Endodermal cell (in vitro differentiated cells): Measurements from ENCODE around the gene IL31RA. TPM values are rescaled to one million over a fixed set of nuclear protein-coding genes. Genes with fewer than 3 reads are reported as not detected.

ENCODE experiments used
- DNase-seq: peaks from one replicate; pipeline ENCODE4 v3.0.0-alpha.2; 2017
- H3K27ac ChIP-seq: 2 replicates; pipeline ENCODE4 v1.5.1; 2013; ENCODE audit warnings: mild to moderate bottlenecking, low read depth, low read length, moderate library complexity
- H3K27me3 ChIP-seq: 2 replicates; pipeline ENCODE4 v1.6.1; 2013; ENCODE audit warnings: mild to moderate bottlenecking, low read length, moderate library complexity; ENCODE audit not compliant: insufficient read depth, control insufficient read depth, poor library complexity, severe bottlenecking
- H3K36me3 ChIP-seq: 2 replicates; pipeline ENCODE4 v1.7.0; 2013; ENCODE audit warnings: mild to moderate bottlenecking, low read length, moderate library complexity; ENCODE audit not compliant: control insufficient read depth, insufficient read depth
- H3K4me1 ChIP-seq: one replicate; pipeline ENCODE4 v1.7.0; 2013; ENCODE audit warnings: low read length; ENCODE audit not compliant: control insufficient read depth, insufficient read depth
- H3K4me3 ChIP-seq: 2 replicates; pipeline ENCODE4 v1.5.1; 2013; ENCODE audit warnings: mild to moderate bottlenecking, low read length, moderate library complexity
- H3K9ac ChIP-seq: 2 replicates; pipeline ENCODE4 v1.6.1; 2013; ENCODE audit warnings: mild to moderate bottlenecking, low read length, moderate library complexity; ENCODE audit not compliant: poor library complexity, severe bottlenecking; ENCODE audit errors: extremely low read depth
- H3K9me3 ChIP-seq: 2 replicates; pipeline ENCODE4 v1.6.1; 2013; ENCODE audit warnings: mild to moderate bottlenecking, low read length, moderate library complexity; ENCODE audit not compliant: control insufficient read depth
- H3K27ac Mint-ChIP-seq: 2 replicates; pipeline ENCODE4 v1.8.0; 2020; ENCODE audit warnings: mixed read lengths
- H3K27me3 Mint-ChIP-seq: 2 replicates; pipeline ENCODE4 v1.8.0; 2021; ENCODE audit warnings: mild to moderate bottlenecking, mixed read lengths; ENCODE audit not compliant: insufficient read depth
- H3K36me3 Mint-ChIP-seq: 2 replicates; pipeline ENCODE4 v1.8.0; 2020; ENCODE audit warnings: low read depth, mixed read lengths
- H3K4me1 Mint-ChIP-seq: 2 replicates; pipeline ENCODE4 v1.8.0; 2020; ENCODE audit warnings: mixed read lengths
- H3K4me3 Mint-ChIP-seq: 2 replicates; pipeline ENCODE4 v1.8.0; 2020; ENCODE audit warnings: mild to moderate bottlenecking, moderate library complexity, mixed read lengths
- H3K9me3 Mint-ChIP-seq: 2 replicates; pipeline ENCODE4 v1.8.0; 2020; ENCODE audit warnings: mild to moderate bottlenecking, mixed read lengths
- WGBS, 2 experiments: methylation state at CpG; one replicate each; pipeline versions ENCODE4 v1.1.5 to v1.1.7; 2013; ENCODE audit warnings: missing lambda C conversion rate in 2 of 2, mixed read lengths in 1 of 2; ENCODE audit not compliant: insufficient coverage in 1 of 2, insufficient read length in 1 of 2; 5-methylcytosine and 5-hydroxymethylcytosine counted together
- total RNA-seq, 2 donors: library from RNA; stranded (reverse); fragmentation: NEBNext Ultra II Directional in 1 of 2; extraction: Animal tissue kit (Norgen Biotek cat#: 25700) in 1 of 2; gene quantifications; 2 replicates in 1 of 2; 3 replicates in 1 of 2; pipeline ENCODE4 v1.2.1, GENCODE V29; 2021
- TF ChIP-seq, protein P1 (sequence below): fragments of 200-600 bp; sonication (generic); conservative IDR thresholded peaks from 2 replicates; pipeline ENCODE4 v1.5.0; 2021; ENCODE audit warnings: antibody characterized with exemption, mild to moderate bottlenecking

IL31RA gene
- total RNA-seq, 2 donors from 2014 or later, result not detected

DNA sequence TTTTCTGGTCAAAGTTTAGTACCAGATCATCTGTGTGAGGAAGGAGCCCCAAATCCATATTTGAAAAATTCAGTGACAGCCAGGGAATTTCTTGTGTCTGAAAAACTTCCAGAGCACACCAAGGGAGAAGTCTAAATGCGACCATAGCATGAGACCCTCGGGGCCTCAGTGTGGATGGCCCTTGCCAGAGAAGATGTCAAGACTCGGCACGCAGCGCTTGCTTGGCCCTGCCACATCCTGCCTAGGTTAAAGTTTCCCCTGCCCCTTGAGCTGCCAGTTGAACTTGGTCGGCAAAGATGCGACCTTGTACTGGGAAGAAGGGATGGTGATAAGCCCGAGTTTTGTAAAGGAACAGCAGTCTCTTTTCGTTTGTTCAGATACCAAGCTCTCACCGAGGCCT, 65.8 kb downstream of the IL31RA start:
- H3K27me3 Mint-ChIP-seq, result no peaks in the 10 kb centered on the region
- TF ChIP-seq, protein P1, sequence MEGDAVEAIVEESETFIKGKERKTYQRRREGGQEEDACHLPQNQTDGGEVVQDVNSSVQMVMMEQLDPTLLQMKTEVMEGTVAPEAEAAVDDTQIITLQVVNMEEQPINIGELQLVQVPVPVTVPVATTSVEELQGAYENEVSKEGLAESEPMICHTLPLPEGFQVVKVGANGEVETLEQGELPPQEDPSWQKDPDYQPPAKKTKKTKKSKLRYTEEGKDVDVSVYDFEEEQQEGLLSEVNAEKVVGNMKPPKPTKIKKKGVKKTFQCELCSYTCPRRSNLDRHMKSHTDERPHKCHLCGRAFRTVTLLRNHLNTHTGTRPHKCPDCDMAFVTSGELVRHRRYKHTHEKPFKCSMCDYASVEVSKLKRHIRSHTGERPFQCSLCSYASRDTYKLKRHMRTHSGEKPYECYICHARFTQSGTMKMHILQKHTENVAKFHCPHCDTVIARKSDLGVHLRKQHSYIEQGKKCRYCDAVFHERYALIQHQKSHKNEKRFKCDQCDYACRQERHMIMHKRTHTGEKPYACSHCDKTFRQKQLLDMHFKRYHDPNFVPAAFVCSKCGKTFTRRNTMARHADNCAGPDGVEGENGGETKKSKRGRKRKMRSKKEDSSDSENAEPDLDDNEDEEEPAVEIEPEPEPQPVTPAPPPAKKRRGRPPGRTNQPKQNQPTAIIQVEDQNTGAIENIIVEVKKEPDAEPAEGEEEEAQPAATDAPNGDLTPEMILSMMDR, result no peak
- H3K4me3 ChIP-seq, result no peak overlapping the region
- no peaks in the 10 kb centered on the region for H3K36me3 ChIP-seq
- H3K9ac ChIP-seq, result no peak overlapping the region
- H3K27ac Mint-ChIP-seq, result no peak overlapping the region
- no peaks in the 10 kb centered on the region for H3K27me3 ChIP-seq
- no peaks in the 10 kb centered on the region for H3K9me3 Mint-ChIP-seq
- H3K36me3 Mint-ChIP-seq, result no peaks in the 10 kb centered on the region
- H3K4me3 Mint-ChIP-seq, result no peak overlapping the region
- H3K4me1 Mint-ChIP-seq, result peaks cover 10% of the 10 kb centered on the region
- H3K27ac ChIP-seq, result no peak overlapping the region
- H3K4me1 ChIP-seq, result peaks cover 5% of the 10 kb centered on the region
- no peak for DNase-seq
- 85 to 95% methylated on average over 8 to 10 of the region's 10 CpGs for WGBS, 2 experiments
- no peaks in the 10 kb centered on the region for H3K9me3 ChIP-seq

DNA sequence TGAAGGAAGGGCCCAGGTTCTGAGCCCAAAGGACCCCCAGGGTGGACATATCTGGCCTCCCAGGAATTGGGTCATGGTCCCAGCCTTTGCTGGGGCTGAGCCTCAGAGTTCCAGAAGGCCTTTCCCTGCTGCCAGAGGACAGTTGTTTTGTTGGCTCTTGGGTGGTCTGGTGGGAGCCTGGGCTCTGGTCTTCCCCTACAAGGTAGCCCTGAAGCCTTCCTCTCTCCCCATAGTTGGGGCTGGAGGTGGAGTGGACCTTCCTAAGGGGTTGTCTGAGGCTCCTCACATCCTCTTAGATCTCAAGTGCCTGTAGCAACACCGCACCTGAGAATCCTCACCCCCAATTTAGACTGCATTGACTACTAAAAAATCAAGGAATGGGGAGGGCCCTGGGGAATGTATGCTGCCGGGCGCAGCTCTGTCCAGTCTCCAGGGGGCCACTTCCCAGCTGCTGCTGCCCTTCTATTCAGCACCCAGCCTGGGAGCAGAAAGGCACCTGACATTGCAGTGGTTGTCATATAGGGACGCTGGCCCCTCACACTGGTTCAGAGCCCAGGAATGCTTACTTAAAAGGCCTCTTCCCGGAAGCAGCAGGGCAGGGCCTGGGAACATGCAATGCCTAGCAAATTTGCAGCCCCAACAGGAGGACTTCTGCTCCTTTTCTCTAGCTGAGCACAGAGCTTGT, 66.4 kb downstream of the IL31RA start:
- H3K27ac ChIP-seq, result no peak overlapping the region
- no peak for DNase-seq
- peaks cover 5% of the 10 kb centered on the region for H3K4me1 ChIP-seq
- Mint-ChIP-seq H3K27me3 (no peaks in the 10 kb centered on the region), H3K9me3 (no peaks in the 10 kb centered on the region), H3K4me1 (peaks cover 10% of the 10 kb centered on the region), H3K36me3 (no peaks in the 10 kb centered on the region), H3K4me3 (no peak overlapping the region), H3K27ac (no peak overlapping the region)
- no peaks in the 10 kb centered on the region for H3K36me3 ChIP-seq
- H3K9me3 ChIP-seq, result no peaks in the 10 kb centered on the region
- 86 to 94% methylated on average over 3 to 5 of the region's 5 CpGs for WGBS, 2 experiments
- no peaks in the 10 kb centered on the region for H3K27me3 ChIP-seq
- no peak overlapping the region for H3K9ac ChIP-seq
- H3K4me3 ChIP-seq, result no peak overlapping the region
- TF ChIP-seq, protein P1, result no peak

DNA sequence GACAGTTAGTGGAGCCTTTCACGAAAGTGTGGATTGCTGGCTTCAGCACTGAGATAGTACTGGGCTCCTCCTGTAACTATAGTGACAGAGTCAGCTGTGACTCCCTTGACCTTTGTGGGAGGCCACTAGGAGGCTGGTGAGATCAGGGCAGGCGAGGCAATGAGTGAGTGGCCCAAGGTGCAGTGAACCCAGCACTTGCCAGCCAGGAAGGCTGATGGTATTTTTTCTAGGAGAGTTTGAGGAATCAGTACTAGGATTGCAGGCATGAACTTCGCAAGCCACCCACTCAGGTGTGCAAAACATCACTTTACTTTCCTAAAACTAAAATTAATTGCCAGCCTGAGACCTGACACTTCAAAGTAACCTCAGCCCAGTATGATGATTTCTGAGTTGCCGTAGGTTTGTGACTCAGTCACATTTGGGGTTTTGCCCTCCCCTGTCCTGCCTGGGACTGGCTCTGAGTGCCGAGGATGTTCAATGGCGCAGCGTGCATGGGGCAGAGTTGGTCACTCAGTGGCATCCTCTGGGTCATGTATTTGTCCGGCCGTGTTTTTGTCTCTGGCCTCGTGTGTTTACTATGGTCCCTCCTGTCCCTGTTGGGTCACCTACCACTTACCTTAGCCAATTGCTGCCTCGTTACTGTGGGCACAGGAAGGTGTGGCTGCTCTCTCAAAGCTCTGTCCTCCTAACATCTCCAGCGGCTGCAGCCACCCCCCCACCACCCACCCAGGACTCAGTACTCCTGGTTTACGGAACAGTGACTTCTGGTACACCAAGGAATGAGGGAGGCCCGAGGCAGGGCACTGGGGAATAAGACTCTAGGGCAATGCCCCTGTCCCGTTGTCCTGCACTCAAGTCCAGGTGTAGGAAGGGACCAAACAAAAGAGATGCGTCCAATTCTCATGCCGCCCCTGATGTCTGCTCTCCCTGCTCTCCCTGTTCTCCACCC, 67.2 kb downstream of the IL31RA start:
- Mint-ChIP-seq H3K27me3 (no peaks in the 10 kb centered on the region), H3K27ac (no peak overlapping the region), H3K9me3 (no peaks in the 10 kb centered on the region), H3K4me3 (no peak overlapping the region), H3K4me1 (peaks cover 9% of the 10 kb centered on the region), H3K36me3 (no peaks in the 10 kb centered on the region)
- no peak overlapping the region for H3K4me3 ChIP-seq
- DNase-seq, result peak; percentile 59
- H3K9ac ChIP-seq, result no peak overlapping the region
- H3K27ac ChIP-seq, result no peak overlapping the region
- no peaks in the 10 kb centered on the region for H3K36me3 ChIP-seq
- WGBS, 2 experiments, result 93 to 96% methylated on average over 15 to 17 of the region's 17 CpGs
- TF ChIP-seq, protein P1, result peak; percentile 33
- no peaks in the 10 kb centered on the region for H3K27me3 ChIP-seq
- H3K4me1 ChIP-seq, result peaks cover 5% of the 10 kb centered on the region
- no peaks in the 10 kb centered on the region for H3K9me3 ChIP-seq
